Adipocyte (in vitro differentiated cells): ENCODE data around the gene RANBP1.

ENCODE experiments used
- DNase-seq: peaks from one replicate; pipeline ENCODE4 v3.0.0-alpha.2; 2015; ENCODE audit warnings: low read depth
- H3K27me3 ChIP-seq: replicated peaks from 2 replicates; pipeline ENCODE4 v1.7.0; 2013; ENCODE audit warnings: mild to moderate bottlenecking, low read length, moderate library complexity; ENCODE audit not compliant: control insufficient read depth, insufficient read depth
- H3K36me3 ChIP-seq: 2 replicates; pipeline ENCODE4 v1.7.0; 2013; ENCODE audit warnings: low read length, mild to moderate bottlenecking, moderate library complexity; ENCODE audit not compliant: control insufficient read depth, insufficient read depth, severe bottlenecking
- H3K4me1 ChIP-seq: 2 replicates; pipeline ENCODE4 v1.7.0; 2013; ENCODE audit warnings: mild to moderate bottlenecking, low read length, moderate library complexity; ENCODE audit not compliant: control insufficient read depth, insufficient read depth
- H3K4me3 ChIP-seq: 2 replicates; pipeline ENCODE4 v1.7.0; 2013; ENCODE audit warnings: mild to moderate bottlenecking, low read length, moderate library complexity
- H3K9ac ChIP-seq: 2 replicates; pipeline ENCODE4 v1.7.0; 2013; ENCODE audit warnings: mild to moderate bottlenecking, low read length, moderate library complexity
- H3K9me3 ChIP-seq: 2 replicates; pipeline ENCODE4 v1.7.0; 2013; ENCODE audit warnings: mild to moderate bottlenecking, low read length, moderate library complexity; ENCODE audit not compliant: control insufficient read depth

The RANBP1 gene

DNA sequence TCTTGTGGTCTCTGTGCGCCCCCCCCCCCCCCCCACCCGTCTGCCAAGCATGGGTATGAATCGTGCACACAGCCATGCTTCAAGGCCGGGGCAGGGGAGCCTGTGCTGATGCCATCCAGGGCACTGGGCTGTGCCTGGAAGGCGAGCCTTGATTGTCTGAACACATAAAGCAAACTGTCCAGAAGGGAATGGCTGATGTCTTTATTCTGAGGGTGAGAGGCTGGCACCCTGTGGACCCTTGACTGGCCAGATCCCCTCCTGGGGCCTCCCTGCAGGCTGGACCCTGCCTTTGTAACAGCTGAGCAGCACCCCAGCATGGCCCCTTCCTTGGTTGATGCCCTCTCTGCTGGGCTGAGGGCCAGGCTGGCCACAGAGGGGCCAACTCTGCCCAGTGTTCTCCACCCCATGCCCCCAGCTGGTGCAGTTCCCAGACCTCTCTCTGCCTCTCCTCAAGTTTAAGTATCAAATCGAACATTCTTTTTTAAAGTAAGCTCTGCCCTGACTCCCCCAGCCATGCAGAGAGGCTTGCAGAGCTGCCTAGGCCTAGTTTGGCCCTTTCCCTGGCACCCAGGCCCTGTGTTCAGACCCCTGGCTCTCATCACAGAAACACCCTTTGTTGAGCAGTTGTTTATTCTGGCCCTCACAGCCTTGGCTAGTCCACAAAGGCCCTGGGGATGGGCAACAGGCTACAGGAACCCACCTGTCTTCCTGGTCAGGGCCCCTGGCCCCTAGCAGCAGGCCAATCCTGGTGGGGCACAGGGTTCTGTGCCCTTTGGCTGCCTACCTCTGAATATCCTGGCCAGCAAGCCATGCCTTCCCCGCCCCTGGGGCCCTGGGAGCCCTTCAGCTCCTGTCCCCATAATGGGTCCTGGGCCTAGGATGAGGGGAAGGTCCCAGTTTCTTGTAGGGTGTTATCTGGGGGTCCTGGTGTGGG lies 3.9 kb upstream of the RANBP1 start:
- Histone ChIP-seq H3K36me3 (peaks cover 77% of the 10 kb centered on the region), H3K9me3 (no peaks in the 10 kb centered on the region), H3K4me3 (no peak overlapping the region), H3K4me1 (peaks cover 22% of the 10 kb centered on the region), H3K9ac (peak overlapping the region; percentile 41), H3K27me3 (no peaks in the 10 kb centered on the region)
- no peak for DNase-seq

DNA sequence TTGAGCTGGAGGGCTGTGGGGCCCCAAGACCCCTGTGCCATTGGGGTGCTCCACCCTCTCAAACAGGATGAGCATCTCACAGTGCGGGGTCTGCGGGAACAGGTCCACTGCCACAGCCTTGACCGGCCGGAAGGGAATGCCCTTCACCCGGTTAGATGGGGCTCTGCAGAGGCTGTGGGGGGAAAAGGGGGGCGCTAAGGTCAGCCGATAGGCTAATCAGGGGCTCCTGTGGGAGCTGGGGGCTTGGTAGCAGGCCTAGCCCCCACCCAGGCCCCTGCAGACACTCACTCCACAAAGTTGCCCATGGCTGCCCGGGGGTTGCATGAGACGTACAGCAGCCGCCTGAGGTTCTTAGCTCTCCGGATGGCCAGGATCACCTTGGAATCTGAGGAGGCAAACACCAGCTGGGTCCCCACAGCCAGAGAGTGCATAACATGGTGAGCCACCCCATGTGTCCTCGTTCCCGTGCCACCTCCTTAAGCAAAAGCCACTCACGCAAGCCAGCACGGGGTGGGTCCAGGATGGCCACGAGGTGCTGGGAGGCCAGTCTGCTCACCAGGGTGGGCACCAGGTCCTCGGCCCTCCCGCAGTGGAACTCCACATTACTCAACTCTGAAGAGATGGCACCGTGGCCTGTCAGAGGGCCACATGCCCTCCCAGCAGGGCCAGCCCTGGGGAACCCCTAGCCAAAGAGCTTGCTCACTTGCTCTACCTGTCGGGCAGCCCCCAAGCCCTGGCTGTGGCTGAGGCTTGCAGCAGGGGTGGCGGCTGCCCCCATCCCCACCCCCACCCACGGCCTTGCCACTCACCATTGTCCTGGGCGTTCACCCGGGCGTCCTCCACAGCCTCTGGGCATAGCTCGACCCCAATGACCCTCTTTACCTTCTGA lies 3.0 kb upstream of the RANBP1 start:
- Histone ChIP-seq H3K4me1 (peaks cover 22% of the 10 kb centered on the region), H3K27me3 (no peaks in the 10 kb centered on the region), H3K9ac (peak overlapping the region; percentile 41), H3K4me3 (no peak overlapping the region), H3K36me3 (peaks cover 68% of the 10 kb centered on the region), H3K9me3 (no peaks in the 10 kb centered on the region)
- DNase-seq = no peak

DNA sequence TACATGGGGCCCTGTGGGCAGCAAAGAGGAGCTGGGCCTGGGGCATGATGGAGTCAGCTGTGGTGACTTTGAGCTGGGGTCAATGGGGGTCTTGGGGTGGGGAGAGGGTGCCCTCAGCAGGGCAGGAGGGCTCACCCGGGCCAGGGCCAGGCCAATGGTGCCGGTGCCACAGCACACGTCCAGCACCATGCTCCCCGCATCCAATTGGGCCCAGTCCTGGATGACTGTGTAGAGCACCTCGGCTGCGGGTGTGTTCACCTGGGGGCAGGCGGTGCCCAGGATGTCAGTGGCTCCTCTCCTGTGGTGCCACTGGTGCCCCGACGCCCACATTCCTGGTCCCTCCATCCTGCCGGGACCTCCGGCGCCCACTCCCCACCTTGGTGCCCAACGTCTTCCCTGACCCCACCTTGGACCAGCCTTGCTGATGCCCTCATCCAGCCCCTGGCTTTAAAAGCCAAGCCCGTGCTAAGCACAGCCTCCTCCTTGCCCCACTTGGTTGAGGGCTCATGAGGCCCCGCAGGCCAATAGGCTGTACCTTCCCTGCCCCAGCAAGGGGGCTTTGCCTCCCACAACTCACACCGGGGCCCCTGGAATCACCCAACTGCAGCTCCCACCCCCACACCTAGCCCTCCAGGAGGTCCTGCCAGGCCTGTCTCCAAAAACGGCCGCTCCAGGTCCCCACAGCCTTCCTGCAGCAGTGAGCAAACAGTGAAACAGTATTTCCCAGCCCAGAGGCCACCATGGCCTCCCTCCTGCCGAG lies 2.2 kb upstream of the RANBP1 start:
- Histone ChIP-seq H3K36me3 (peaks cover 59% of the 10 kb centered on the region), H3K27me3 (no peaks in the 10 kb centered on the region), H3K9me3 (no peaks in the 10 kb centered on the region), H3K4me3 (no peak overlapping the region), H3K4me1 (peaks cover 30% of the 10 kb centered on the region), H3K9ac (peak overlapping the region; percentile 18)
- DNase-seq = no peak

DNA sequence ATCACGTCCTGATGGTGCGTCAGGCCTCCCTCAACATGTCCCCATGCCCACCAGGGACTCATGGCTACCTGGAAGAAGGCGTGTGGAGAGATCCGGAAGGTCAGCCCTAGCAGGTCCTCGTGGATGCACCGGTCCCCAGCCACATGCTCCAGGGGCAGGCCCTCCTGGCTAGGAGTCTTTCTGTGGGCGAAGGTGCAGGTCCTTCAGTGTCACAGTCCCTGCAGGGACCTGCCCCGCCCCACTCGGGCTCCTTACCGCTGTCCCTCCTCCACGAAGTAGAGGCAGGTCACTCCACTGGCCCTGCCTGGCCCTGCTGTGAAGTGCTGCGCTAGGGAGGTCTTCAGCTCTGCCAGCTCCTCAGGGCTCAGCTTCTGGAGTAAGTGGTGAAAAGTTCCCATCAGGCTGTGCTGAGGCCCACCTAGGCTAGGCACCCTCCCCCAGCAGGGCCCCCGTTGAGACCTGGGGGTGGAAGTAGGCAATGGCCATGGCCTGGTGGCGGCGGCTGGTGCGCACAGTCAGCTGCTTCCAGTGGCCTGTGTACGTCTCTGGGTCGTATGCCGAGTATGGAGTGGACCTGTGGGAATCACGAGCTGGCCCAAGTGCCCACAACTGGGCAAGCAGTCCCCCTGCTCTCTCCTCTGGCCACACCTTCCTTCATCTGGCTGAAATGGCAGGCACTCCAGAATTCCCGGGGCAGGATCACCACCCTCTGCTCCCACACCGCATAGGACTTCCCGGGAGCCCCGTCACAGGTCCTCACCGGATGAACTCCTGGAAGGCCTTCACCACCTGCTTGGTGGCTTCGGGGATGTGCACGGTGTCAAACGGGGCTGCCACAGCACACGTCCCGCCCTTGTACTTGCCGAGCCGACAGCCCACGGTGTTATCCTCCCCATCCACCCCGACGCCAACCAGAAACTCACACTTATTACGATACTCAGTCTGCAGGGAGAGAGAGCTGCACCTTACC lies 1.1 kb upstream of the RANBP1 start:
- no peaks in the 10 kb centered on the region for H3K27me3 ChIP-seq
- no peaks in the 10 kb centered on the region for H3K9me3 ChIP-seq
- peak overlapping the region; percentile 97 for H3K4me3 ChIP-seq
- DNase-seq = no peak
- H3K36me3 ChIP-seq = peaks cover 51% of the 10 kb centered on the region
- H3K4me1 ChIP-seq = peaks cover 36% of the 10 kb centered on the region
- H3K9ac ChIP-seq = peak overlapping the region; percentile 98

DNA sequence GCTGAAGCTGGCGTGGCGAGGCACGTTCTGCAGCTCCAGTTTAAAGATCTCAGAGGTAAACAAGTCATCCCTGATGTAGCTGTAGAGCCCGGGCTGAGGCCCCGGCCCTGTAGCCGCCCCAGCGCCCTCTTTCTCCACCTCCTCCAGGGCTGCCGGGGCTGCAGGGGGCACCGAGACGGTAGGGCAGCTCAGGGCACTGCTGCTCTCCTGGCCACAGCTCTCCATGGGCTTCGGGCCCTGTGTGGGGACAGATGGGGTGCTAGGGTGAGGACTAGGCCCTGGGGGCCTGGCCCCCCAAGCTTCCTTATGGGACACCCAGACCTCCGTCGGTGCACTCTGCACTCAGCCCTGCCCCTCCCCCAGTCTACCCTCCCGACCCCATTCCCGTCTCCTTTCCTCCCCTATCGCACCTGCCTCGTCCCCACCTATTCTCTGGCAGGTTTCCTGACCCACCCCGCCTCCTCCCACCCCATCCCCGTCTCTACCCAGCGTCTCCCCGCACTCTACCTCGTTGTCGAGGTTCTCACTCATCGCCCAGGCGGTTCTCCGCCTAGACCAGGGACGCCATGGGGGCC lies 559 bp downstream of the RANBP1 start:
- Histone ChIP-seq H3K4me1 (peaks cover 36% of the 10 kb centered on the region), H3K27me3 (no peaks in the 10 kb centered on the region), H3K9ac (peak overlapping the region; percentile 98), H3K4me3 (peak overlapping the region; percentile 97), H3K36me3 (peaks cover 47% of the 10 kb centered on the region), H3K9me3 (no peaks in the 10 kb centered on the region)
- no peak for DNase-seq

DNA sequence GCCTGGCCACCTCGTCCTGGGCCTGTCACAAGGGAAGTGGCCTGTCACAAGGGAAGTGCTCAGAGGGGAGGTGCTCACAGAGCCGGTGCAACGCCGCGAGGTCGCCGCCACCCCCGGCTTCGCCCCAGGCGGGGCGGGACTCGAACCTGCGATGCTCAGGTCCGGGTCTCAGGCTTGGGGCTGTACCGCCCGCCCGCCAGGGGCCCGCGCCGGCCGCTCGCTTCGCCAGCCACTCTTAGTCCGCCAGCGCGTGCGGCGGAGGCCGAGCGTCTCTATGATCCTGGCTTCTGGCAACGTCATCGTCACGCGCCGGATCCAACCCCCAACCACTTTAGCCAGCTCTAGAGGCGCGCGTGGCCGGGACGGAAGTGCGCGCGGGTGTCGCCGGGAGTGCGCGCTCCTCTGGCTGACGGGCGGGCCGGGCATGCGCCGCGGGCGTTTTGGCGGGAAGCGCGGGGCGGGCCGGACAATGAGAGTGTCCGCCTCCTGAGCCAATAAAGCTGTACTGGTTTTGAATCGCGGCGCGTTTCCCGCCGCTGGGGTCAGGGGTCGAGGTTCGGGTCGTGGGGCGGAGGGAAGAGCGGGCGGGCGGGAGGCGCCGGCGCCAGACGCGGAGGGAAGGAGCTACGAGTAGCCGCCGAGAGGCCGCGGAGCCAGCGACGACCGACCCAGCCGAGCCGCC lies 1.2 kb downstream of the RANBP1 start, which contains the start of gene TRMT2A:
TSS of gene TRMT2A (minus strand) at position 276 of the 682 bp plus-strand sequence. CDS start 320 bp downstream, outside the sequence.
- Histone ChIP-seq H3K36me3 (peaks cover 48% of the 10 kb centered on the region), H3K4me1 (peaks cover 32% of the 10 kb centered on the region), H3K9ac (peak within 1 kb of the TSS; percentile 98), H3K27me3 (no peaks in the 10 kb centered on the region), H3K9me3 (no peaks in the 10 kb centered on the region), H3K4me3 (peak within 1 kb of the TSS; percentile 97)
- peak; percentile 99 for DNase-seq

DNA sequence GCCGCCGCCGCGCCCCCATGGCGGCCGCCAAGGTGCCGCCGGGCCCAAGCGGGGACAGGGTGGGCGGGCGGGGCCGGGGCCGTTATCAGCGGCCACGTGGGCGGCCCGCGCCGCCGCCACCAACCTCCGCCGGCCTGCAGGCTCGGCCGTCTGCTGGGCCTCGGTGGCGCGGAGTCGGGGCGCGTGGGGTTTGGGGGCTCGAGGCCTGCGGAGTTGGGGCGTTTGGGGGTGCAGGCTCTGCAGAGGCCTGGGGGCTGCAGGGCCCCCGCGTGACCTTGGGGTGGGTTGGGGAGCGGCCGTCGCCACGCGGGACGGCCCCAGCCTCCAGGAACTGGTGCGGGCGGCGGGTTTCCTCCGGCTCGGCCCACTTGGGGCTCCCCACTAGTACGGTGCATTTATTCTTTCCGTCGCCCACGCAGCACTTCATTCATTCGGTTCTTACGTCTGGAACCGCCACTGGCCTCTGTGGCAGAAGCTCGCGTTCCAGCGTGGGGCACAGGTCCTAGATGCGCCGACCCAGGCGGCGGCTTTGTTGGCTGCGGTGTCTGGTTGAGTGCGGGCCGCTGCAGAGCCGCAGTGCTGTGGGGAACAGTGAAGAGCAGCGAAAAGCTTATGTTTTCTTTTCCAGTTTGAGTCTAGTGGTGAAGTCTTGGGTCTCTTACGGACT lies 1.9 kb downstream of the RANBP1 start:
- Histone ChIP-seq H3K36me3 (peaks cover 46% of the 10 kb centered on the region), H3K4me3 (peak overlapping the region; percentile 97), H3K27me3 (no peaks in the 10 kb centered on the region), H3K9me3 (no peaks in the 10 kb centered on the region), H3K4me1 (peaks cover 28% of the 10 kb centered on the region), H3K9ac (peak overlapping the region; percentile 90)
- peak; percentile 63 for DNase-seq

DNA sequence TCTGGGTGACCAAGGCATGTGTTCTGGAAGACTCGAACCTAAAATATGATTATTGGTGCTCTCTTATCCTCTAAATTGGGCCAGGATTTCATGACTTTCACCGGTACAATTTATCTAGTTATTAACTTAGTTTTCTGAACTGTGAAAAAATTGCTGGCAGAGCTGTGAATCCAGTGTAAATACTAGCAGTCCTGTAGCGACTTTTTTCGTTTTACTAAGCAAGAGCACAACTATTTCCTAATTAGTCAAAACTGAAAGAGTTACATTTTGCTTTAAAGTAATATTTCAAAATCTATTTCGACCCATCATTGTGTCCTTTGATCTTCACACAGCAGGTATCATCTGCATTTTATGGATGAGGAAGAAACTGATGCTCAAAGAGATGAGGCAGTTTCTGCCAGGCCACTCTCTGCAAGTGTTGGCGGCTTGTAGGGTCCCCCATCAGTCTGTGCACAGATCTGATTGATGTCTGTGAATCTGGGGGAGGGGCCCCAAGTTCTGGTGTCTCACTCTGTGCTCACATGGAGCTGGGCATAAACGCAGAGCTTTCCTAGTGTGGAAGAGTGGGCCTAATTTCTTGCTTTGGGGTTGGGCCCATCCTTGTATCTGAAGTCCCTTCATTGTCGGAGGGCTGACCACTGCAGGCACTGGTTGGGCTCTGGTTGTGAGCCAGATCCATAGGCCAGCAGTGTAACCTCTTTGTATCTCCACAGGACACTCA lies 2.6 kb downstream of the RANBP1 start:
- DNase-seq = no peak
- H3K9ac ChIP-seq = peak overlapping the region; percentile 90
- no peaks in the 10 kb centered on the region for H3K9me3 ChIP-seq
- peaks cover 41% of the 10 kb centered on the region for H3K36me3 ChIP-seq
- peaks cover 28% of the 10 kb centered on the region for H3K4me1 ChIP-seq
- no peaks in the 10 kb centered on the region for H3K27me3 ChIP-seq
- H3K4me3 ChIP-seq = peak overlapping the region; percentile 97
